OCI-LY3 (cell line): ENCODE data around the gene CLDN1.

ENCODE experiments used
- H2AFZ ChIP-seq: fragments of 200-600, 300-600 bp; shearing (Covaris generic); 2 replicates; pipeline ENCODE4 v1.6.0; 2014; ENCODE audit warnings: antibody characterized with exemption, low read depth, low read length
- H3K27ac ChIP-seq: fragments of 200-600, 300-600 bp; sonication (generic); 2 replicates; pipeline ENCODE4 v1.5.1; 2014; ENCODE audit warnings: mild to moderate bottlenecking, low read length, moderate library complexity, mixed read lengths
- H3K27me3 ChIP-seq: fragments of 200-600, 300-600 bp; sonication (generic); 2 replicates; pipeline ENCODE4 v1.6.1; 2014; ENCODE audit warnings: low read depth, low read length, mixed read lengths
- H3K36me3 ChIP-seq: fragments of 200-600, 300-600 bp; sonication (generic); replicated peaks from 2 replicates; pipeline ENCODE3; 2014; ENCODE audit warnings: low read depth, low read length, mixed read lengths
- H3K4me1 ChIP-seq: fragments of 300-600, 200-600 bp; sonication (generic); 2 replicates; pipeline ENCODE4 v1.6.1; 2014; ENCODE audit warnings: low read length, mixed read lengths
- H3K4me2 ChIP-seq: fragments of 200-600, 300-600 bp; sonication (generic); 2 replicates; pipeline ENCODE4 v1.6.1; 2014; ENCODE audit warnings: low read length, mixed read lengths
- H3K4me3 ChIP-seq: fragments of 300-600, 200-600 bp; sonication (generic); 2 replicates; pipeline ENCODE4 v1.5.1; 2014; ENCODE audit warnings: antibody characterized with exemption, mild to moderate bottlenecking, low read length, moderate library complexity
- H3K79me2 ChIP-seq: fragments of 300-600, 200-600 bp; shearing (Covaris generic); 2 replicates; pipeline ENCODE4 v1.6.1; 2014; ENCODE audit warnings: mild to moderate bottlenecking, low read length, mixed read lengths
- H3K9ac ChIP-seq: fragments of 300-600, 200-600 bp; shearing (Covaris generic); 2 replicates; pipeline ENCODE4 v1.6.0; 2014; ENCODE audit warnings: mild to moderate bottlenecking, low read length, moderate library complexity
- H3K9me3 ChIP-seq: fragments of 200-600, 300-600 bp; shearing (Covaris generic); 2 replicates; pipeline ENCODE4 v1.6.1; 2014; ENCODE audit warnings: low read length, mixed read lengths; ENCODE audit not compliant: insufficient read depth
- H4K20me1 ChIP-seq: fragments of 200-600, 300-600 bp; sonication (generic); 2 replicates; pipeline ENCODE4 v1.6.1; 2016; ENCODE audit warnings: low read length, mixed read lengths; ENCODE audit not compliant: insufficient read depth
- CTCF ChIP-seq: fragments of 200-600, 300-600 bp; sonication (generic); IDR thresholded peaks from 2 replicates; pipeline ENCODE4 v1.5.1; 2014; ENCODE audit warnings: antibody characterized with exemption, low read length, low read depth
- EZH2phosphoT487 ChIP-seq: fragments of 200-600 bp; shearing (Covaris generic); IDR thresholded peaks from 2 replicates; pipeline ENCODE4 v1.6.1; 2018; ENCODE audit warnings: antibody characterized with exemption, mixed run types, low read depth

The CLDN1 gene

GRCh38 chr3:190266913-190267290, 55.3 kb downstream of the CLDN1 start:
- H3K79me2 ChIP-seq = no peaks in the 10 kb centered on the region
- no peaks in the 10 kb centered on the region for H3K9me3 ChIP-seq
- H3K9ac ChIP-seq = no peak overlapping the region
- H2AFZ ChIP-seq = no peak overlapping the region
- no peak overlapping the region for H3K27ac ChIP-seq
- H3K4me1 ChIP-seq = no peaks in the 10 kb centered on the region
- no peak overlapping the region for H3K4me3 ChIP-seq
- TF ChIP-seq CTCF (no peak), EZH2phosphoT487 (no peak)
- H3K4me2 ChIP-seq = no peak overlapping the region
- no peaks in the 10 kb centered on the region for H3K36me3 ChIP-seq
- no peaks in the 10 kb centered on the region for H4K20me1 ChIP-seq
- no peaks in the 10 kb centered on the region for H3K27me3 ChIP-seq

DNA sequence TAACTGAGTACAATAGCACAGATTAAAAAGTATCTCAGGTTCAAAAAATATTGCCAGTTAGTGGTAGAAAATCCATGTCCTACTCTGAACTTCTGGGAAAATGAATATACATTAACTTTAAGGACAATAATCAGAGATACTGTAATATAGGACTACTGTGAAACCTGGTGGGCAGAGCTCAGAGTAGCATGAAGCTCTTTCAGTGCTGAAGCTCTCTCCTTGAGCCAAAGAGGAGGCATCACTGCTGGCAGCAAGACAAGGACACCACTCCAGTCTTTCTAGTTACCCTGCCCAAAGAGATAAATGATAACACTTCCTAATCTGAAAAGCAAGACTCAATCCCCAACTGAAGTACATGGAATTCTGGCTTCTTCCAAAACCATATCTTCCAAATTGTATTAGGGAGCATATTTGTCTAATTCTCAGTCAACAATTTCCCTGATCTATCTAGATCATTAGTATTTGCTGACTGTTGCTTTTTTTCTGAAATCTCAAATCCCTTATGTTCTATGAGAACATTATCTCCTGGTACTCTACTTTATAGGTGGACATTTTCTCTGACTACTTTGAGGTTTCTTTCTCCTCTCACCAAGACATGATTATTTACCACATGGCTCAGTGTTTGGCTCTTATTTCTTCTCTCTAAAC, 55.9 kb downstream of the CLDN1 start:
- H3K9ac ChIP-seq = no peak overlapping the region
- H4K20me1 ChIP-seq = no peaks in the 10 kb centered on the region
- TF ChIP-seq CTCF (no peak), EZH2phosphoT487 (no peak)
- no peaks in the 10 kb centered on the region for H3K79me2 ChIP-seq
- H3K27ac ChIP-seq = no peak overlapping the region
- H3K4me3 ChIP-seq = no peak overlapping the region
- H3K9me3 ChIP-seq = no peaks in the 10 kb centered on the region
- no peaks in the 10 kb centered on the region for H3K4me1 ChIP-seq
- H2AFZ ChIP-seq = no peak overlapping the region
- no peaks in the 10 kb centered on the region for H3K36me3 ChIP-seq
- no peak overlapping the region for H3K4me2 ChIP-seq
- H3K27me3 ChIP-seq = no peaks in the 10 kb centered on the region

- no peak overlapping the region for H2AFZ ChIP-seq
Observed at GRCh38 chr3:190265796-190266195, 56.5 kb downstream of the CLDN1 start.

DNA sequence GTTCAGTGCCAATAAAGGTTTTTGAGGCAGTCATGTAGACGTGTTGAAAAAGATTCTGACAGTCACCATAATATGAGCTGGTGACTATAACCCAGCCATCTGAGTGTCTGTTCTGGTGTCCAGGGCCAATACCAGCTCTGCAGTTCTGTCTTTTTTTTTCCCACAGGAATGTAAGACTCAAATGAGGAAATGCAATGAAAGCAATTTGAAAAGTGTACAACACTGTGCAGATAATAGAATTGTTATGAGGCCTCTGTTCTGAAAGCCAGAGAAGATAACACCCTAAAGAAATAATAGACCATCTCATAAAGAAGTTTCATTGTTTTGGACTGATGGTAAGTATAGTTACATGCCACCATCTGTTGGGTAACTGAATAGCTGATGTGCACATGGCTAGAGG, 57.1 kb downstream of the CLDN1 start:
- Histone ChIP-seq H3K9me3 (no peaks in the 10 kb centered on the region), H2AFZ (no peak overlapping the region), H3K9ac (no peak overlapping the region), H3K27me3 (no peaks in the 10 kb centered on the region), H3K79me2 (no peaks in the 10 kb centered on the region), H3K27ac (no peak overlapping the region), H3K4me2 (no peak overlapping the region), H3K4me1 (no peaks in the 10 kb centered on the region), H4K20me1 (no peaks in the 10 kb centered on the region), H3K36me3 (no peaks in the 10 kb centered on the region), H3K4me3 (no peak overlapping the region)
- TF ChIP-seq CTCF = no peak
- no peak for TF ChIP-seq EZH2phosphoT487

More at GRCh38 chr3:190265796-190266195, 56.5 kb downstream of the CLDN1 start:
- Histone ChIP-seq H3K27ac (no peak overlapping the region), H3K36me3 (no peaks in the 10 kb centered on the region), H3K27me3 (no peaks in the 10 kb centered on the region), H3K79me2 (no peaks in the 10 kb centered on the region), H3K9ac (no peak overlapping the region), H3K4me1 (no peaks in the 10 kb centered on the region), H4K20me1 (no peaks in the 10 kb centered on the region), H3K4me2 (no peak overlapping the region), H3K4me3 (no peak overlapping the region), H3K9me3 (no peaks in the 10 kb centered on the region)
- no peak for TF ChIP-seq EZH2phosphoT487
- no peak for TF ChIP-seq CTCF
